ENCODE data around the gene ACP3. TPM values are rescaled to one million over a fixed set of nuclear protein-coding genes. Genes with fewer than 3 reads are reported as not detected.

The ACP3 gene
- total and polyA plus RNA-seq, 9 of the 15 experiments (the other 6 are each of a cell fraction or from before 2014, with no cell fraction given): 0.08 to 1.1 (median 0.21) TPM

DNA sequence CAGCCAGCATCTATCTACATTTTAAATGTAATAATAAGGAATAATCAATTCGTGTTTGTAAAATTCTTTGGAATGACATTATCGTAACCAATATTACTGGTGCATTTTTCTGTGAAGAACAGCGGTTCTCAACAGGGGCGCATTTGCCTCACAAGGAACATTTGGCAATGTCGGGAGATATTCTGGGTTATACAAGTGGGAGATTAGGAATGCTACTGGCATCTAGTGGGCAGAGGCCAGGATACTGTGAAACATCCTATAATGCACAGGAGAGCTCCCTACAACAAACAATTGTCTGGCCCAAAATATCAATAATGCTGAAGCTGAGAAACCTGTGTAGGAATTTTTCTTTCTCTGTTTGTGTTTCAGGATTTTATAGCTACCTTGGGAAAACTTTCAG is 25.0 kb downstream of the ACP3 start:
- no peaks in the 10 kb centered on the region for H4K20me1 ChIP-seq (replicated peaks; ENCODE audit: control insufficient read depth, insufficient read depth, low read length)
- intact Hi-C loops (cut with micrococcal nuclease) (no loop called here), in situ Hi-C loops (cut with MboI) (no loop called here)
- DNase-seq (ENCODE audit: extremely low read depth in 1 of 4, low spot score in 3 of 4) (no peak), FAIRE-seq (no peak), ATAC-seq (no peak)
- no peaks in the 10 kb centered on the region for H3K4me1 ChIP-seq (replicated peaks in 1 of 2; ENCODE audit: control insufficient read depth in 2 of 2, insufficient read depth in 2 of 2, low read length in 2 of 2)
- no peaks in the 10 kb centered on the region for H3K79me2 ChIP-seq (ENCODE audit: control insufficient read depth, insufficient read depth, low read length)
- H3K4me2 ChIP-seq (ENCODE audit: insufficient read depth, low read length): no peak overlapping the region
- H3K36me3 ChIP-seq (ENCODE audit: control insufficient read depth, insufficient read depth, low read length): no peaks in the 10 kb centered on the region
- H3K27ac ChIP-seq (ENCODE audit: extremely low read depth, low read depth, low read length): no peak overlapping the region
- ChIA-PET POLR2A (interaction anchor here (1.0 kb wide), 1 partner anchor 289 kb away, joined by 4 read pairs; no protein-coding TSS in a partner anchor), CTCF (ENCODE audit: low intra/inter-chr PET ratio) (interaction anchor here (2.1 to 2.4 kb wide), 2 partner anchors 85 to 88 kb away, joined by 13 to 19 read pairs; no protein-coding TSS in a partner anchor)
- H3K27me3 ChIP-seq (ENCODE audit: control insufficient read depth in 2 of 2, insufficient read depth in 2 of 2, low read length in 2 of 2): no peaks in the 10 kb centered on the region; a peak in 1 of 5 replicates
- no TSS peak for BruUV-seq (replicated peaks)
- H3K9me3 ChIP-seq (replicated peaks; ENCODE audit: control insufficient read depth, insufficient read depth, low read depth, low read length): no peaks in the 10 kb centered on the region
- H3K9ac ChIP-seq (ENCODE audit: insufficient read depth in 1 of 2, low read depth in 2 of 2, low read length in 2 of 2): no peak overlapping the region
- no peaks in the 10 kb centered on the region for H3K9me1 ChIP-seq (ENCODE audit: control insufficient read depth, insufficient read depth, low read length)
- WGBS (ENCODE audit: insufficient coverage, low coverage, missing lambda C conversion rate): 11% methylated on average over 5 of the region's 5 CpGs
- H3K4me3 ChIP-seq: no peak overlapping the region
- H2AFZ ChIP-seq (ENCODE audit: low read depth, low read length): no peak overlapping the region
- TF ChIP-seq ZNF133 (CRISPR knock-in tag; IDR thresholded peaks at IDR 0.05): no peak
- TF ChIP-seq SIN3B (IDR thresholded peaks at IDR 0.05; ENCODE audit: low read depth): no peak
- TF ChIP-seq ZNF785 (CRISPR knock-in tag; IDR thresholded peaks at IDR 0.05): no peak
- no peak for TF ChIP-seq RNF2 (IDR thresholded peaks at IDR 0.05)
- TF ChIP-seq, protein P1, sequence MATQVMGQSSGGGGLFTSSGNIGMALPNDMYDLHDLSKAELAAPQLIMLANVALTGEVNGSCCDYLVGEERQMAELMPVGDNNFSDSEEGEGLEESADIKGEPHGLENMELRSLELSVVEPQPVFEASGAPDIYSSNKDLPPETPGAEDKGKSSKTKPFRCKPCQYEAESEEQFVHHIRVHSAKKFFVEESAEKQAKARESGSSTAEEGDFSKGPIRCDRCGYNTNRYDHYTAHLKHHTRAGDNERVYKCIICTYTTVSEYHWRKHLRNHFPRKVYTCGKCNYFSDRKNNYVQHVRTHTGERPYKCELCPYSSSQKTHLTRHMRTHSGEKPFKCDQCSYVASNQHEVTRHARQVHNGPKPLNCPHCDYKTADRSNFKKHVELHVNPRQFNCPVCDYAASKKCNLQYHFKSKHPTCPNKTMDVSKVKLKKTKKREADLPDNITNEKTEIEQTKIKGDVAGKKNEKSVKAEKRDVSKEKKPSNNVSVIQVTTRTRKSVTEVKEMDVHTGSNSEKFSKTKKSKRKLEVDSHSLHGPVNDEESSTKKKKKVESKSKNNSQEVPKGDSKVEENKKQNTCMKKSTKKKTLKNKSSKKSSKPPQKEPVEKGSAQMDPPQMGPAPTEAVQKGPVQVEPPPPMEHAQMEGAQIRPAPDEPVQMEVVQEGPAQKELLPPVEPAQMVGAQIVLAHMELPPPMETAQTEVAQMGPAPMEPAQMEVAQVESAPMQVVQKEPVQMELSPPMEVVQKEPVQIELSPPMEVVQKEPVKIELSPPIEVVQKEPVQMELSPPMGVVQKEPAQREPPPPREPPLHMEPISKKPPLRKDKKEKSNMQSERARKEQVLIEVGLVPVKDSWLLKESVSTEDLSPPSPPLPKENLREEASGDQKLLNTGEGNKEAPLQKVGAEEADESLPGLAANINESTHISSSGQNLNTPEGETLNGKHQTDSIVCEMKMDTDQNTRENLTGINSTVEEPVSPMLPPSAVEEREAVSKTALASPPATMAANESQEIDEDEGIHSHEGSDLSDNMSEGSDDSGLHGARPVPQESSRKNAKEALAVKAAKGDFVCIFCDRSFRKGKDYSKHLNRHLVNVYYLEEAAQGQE (IDR thresholded peaks at IDR 0.05; ENCODE audit: borderline replicate concordance): no peak
- TF ChIP-seq, protein P1 (CRISPR knock-in tag; IDR thresholded peaks at IDR 0.05; ENCODE audit: low read depth): no peak
- TF ChIP-seq, protein P2, sequence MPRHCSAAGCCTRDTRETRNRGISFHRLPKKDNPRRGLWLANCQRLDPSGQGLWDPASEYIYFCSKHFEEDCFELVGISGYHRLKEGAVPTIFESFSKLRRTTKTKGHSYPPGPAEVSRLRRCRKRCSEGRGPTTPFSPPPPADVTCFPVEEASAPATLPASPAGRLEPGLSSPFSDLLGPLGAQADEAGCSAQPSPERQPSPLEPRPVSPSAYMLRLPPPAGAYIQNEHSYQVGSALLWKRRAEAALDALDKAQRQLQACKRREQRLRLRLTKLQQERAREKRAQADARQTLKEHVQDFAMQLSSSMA (CRISPR knock-in tag; IDR thresholded peaks at IDR 0.05): no peak
- TF ChIP-seq MEF2A (IDR thresholded peaks at IDR 0.05; ENCODE audit: control insufficient read depth, low read depth, low read length): no peak
- TF ChIP-seq SIRT6 (IDR thresholded peaks at IDR 0.05; ENCODE audit: low read depth, low read length): no peak
- TF ChIP-seq, protein P3, sequence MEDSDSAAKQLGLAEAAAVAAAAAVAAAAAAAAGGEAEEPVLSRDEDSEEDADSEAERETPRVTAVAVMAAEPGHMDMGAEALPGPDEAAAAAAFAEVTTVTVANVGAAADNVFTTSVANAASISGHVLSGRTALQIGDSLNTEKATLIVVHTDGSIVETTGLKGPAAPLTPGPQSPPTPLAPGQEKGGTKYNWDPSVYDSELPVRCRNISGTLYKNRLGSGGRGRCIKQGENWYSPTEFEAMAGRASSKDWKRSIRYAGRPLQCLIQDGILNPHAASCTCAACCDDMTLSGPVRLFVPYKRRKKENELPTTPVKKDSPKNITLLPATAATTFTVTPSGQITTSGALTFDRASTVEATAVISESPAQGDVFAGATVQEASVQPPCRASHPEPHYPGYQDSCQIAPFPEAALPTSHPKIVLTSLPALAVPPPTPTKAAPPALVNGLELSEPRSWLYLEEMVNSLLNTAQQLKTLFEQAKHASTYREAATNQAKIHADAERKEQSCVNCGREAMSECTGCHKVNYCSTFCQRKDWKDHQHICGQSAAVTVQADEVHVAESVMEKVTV (CRISPR knock-in tag; IDR thresholded peaks at IDR 0.05): no peak

All from K562 (cell line).